ENCODE results near the gene SLAIN1. TPM values are rescaled to one million over a fixed set of nuclear protein-coding genes. Genes with fewer than 3 reads are reported as not detected.

SLAIN1 gene
- total and polyA plus RNA-seq, 2 experiments from 2014 or later: not detected

- DNase-seq: no peak
- Histone ChIP-seq H3K79me2 (ENCODE audit: insufficient read depth) (no peaks in the 10 kb centered on the region), H3K27ac (no peak overlapping the region), H4K20me1 (ENCODE audit: insufficient read depth) (no peaks in the 10 kb centered on the region), H3K36me3 (ENCODE audit: low read depth) (no peaks in the 10 kb centered on the region), H3K4me3 (no peak overlapping the region), H3K4me2 (ENCODE audit: unreplicated experiment) (no peak overlapping the region), H3K9ac (no peak overlapping the region), H3F3A (ENCODE audit: insufficient read depth) (no peaks in the 10 kb centered on the region), H3K27me3 (replicated peaks; ENCODE audit: insufficient read depth) (no peaks in the 10 kb centered on the region; the same call in none of the 2 replicates), H3K4me1 (ENCODE audit: insufficient read depth) (no peaks in the 10 kb centered on the region), H2AFZ (no peak overlapping the region), H3K9me2 (ENCODE audit: insufficient read depth) (no peaks in the 10 kb centered on the region), H3K9me3 (ENCODE audit: low read depth) (no peaks in the 10 kb centered on the region)
- 33 to 37% methylated on average over 4 of the region's 4 CpGs for WGBS, 2 experiments (ENCODE audit: low coverage in 1 of 2, low lambda C conversion rate in 2 of 2, missing lambda C conversion rate in 2 of 2)
- in situ Hi-C loops (cut with MboI): loop anchor here (25.0 kb wide), 2 partner anchors 1036 to 1211 kb away; no protein-coding TSS in a partner anchor
- TF ChIP-seq EZH2phosphoT487 (IDR thresholded peaks at IDR 0.05; ENCODE audit: insufficient read depth, low read depth) (no peak), EZH2 (IDR thresholded peaks at IDR 0.05; ENCODE audit: insufficient read depth, poor library complexity, severe bottlenecking) (no peak)
These were observed 79.2 kb downstream of the SLAIN1 start for GRCh38 chr13:77776704-77777103.

GRCh38 chr13:77779552-77780272 lies 82.2 kb downstream of the SLAIN1 start:
- H3K9me2 ChIP-seq (ENCODE audit: insufficient read depth): no peaks in the 10 kb centered on the region
- no peaks in the 10 kb centered on the region for H3K4me1 ChIP-seq (ENCODE audit: insufficient read depth)
- H3K27me3 ChIP-seq (replicated peaks; ENCODE audit: insufficient read depth): no peaks in the 10 kb centered on the region; the same call in 1 of the 2 replicates
- H3K79me2 ChIP-seq (ENCODE audit: insufficient read depth): no peaks in the 10 kb centered on the region
- H2AFZ ChIP-seq: no peak overlapping the region
- no peak overlapping the region for H3K4me2 ChIP-seq (ENCODE audit: unreplicated experiment)
- H3F3A ChIP-seq (ENCODE audit: insufficient read depth): no peaks in the 10 kb centered on the region
- WGBS, 2 experiments (ENCODE audit: low coverage in 1 of 2, low lambda C conversion rate in 2 of 2, missing lambda C conversion rate in 2 of 2): 26 to 39% methylated on average over 3 of the region's 3 CpGs
- peak; percentile 76 for DNase-seq
- H3K4me3 ChIP-seq: no peak overlapping the region
- H4K20me1 ChIP-seq (ENCODE audit: insufficient read depth): no peaks in the 10 kb centered on the region
- no peak overlapping the region for H3K9ac ChIP-seq
- in situ Hi-C loops (cut with MboI): loop anchor here (25.0 kb wide), 2 partner anchors 1033 to 1208 kb away; no protein-coding TSS in a partner anchor
- H3K9me3 ChIP-seq (ENCODE audit: low read depth): no peaks in the 10 kb centered on the region
- no peaks in the 10 kb centered on the region for H3K36me3 ChIP-seq (ENCODE audit: low read depth)
- no peak overlapping the region for H3K27ac ChIP-seq
- no peak for TF ChIP-seq EZH2phosphoT487 (IDR thresholded peaks at IDR 0.05; ENCODE audit: insufficient read depth, low read depth)
- TF ChIP-seq EZH2 (IDR thresholded peaks at IDR 0.05; ENCODE audit: insufficient read depth, poor library complexity, severe bottlenecking): no peak

- Histone ChIP-seq H3K9me3 (ENCODE audit: low read depth) (no peaks in the 10 kb centered on the region), H3K27me3 (replicated peaks; ENCODE audit: insufficient read depth) (no peaks in the 10 kb centered on the region), H3K4me3 (no peak overlapping the region), H2AFZ (no peak overlapping the region), H3K9me2 (ENCODE audit: insufficient read depth) (no peaks in the 10 kb centered on the region), H3K4me2 (ENCODE audit: unreplicated experiment) (no peak overlapping the region), H3F3A (ENCODE audit: insufficient read depth) (no peaks in the 10 kb centered on the region), H3K36me3 (ENCODE audit: low read depth) (no peaks in the 10 kb centered on the region), H4K20me1 (ENCODE audit: insufficient read depth) (no peaks in the 10 kb centered on the region), H3K9ac (no peak overlapping the region), H3K79me2 (ENCODE audit: insufficient read depth) (no peaks in the 10 kb centered on the region), H3K4me1 (ENCODE audit: insufficient read depth) (no peaks in the 10 kb centered on the region), H3K27ac (no peak overlapping the region)
- DNase-seq: no peak
- in situ Hi-C loops (cut with MboI): loop anchor here (25.0 kb wide), 2 partner anchors 1030 to 1205 kb away; no protein-coding TSS in a partner anchor
- no peak for TF ChIP-seq EZH2 (IDR thresholded peaks at IDR 0.05; ENCODE audit: insufficient read depth, poor library complexity, severe bottlenecking)
- no peak for TF ChIP-seq EZH2phosphoT487 (IDR thresholded peaks at IDR 0.05; ENCODE audit: insufficient read depth, low read depth)
These were observed 84.3 kb downstream of the SLAIN1 start for GRCh38 chr13:77781808-77782207.

GRCh38 chr13:77784515-77784914 lies 87.0 kb downstream of the SLAIN1 start:
- Histone ChIP-seq H3K4me3 (no peak overlapping the region), H3K9me2 (ENCODE audit: insufficient read depth) (no peaks in the 10 kb centered on the region), H3K36me3 (ENCODE audit: low read depth) (no peaks in the 10 kb centered on the region), H3K9me3 (ENCODE audit: low read depth) (no peaks in the 10 kb centered on the region), H3K79me2 (ENCODE audit: insufficient read depth) (no peaks in the 10 kb centered on the region), H3F3A (ENCODE audit: insufficient read depth) (no peaks in the 10 kb centered on the region), H3K4me2 (ENCODE audit: unreplicated experiment) (no peak overlapping the region), H3K9ac (no peak overlapping the region), H3K27ac (no peak overlapping the region), H2AFZ (no peak overlapping the region), H4K20me1 (ENCODE audit: insufficient read depth) (no peaks in the 10 kb centered on the region), H3K4me1 (ENCODE audit: insufficient read depth) (no peaks in the 10 kb centered on the region), H3K27me3 (replicated peaks; ENCODE audit: insufficient read depth) (no peaks in the 10 kb centered on the region)
- no peak for DNase-seq
- TF ChIP-seq EZH2phosphoT487 (IDR thresholded peaks at IDR 0.05; ENCODE audit: insufficient read depth, low read depth) (no peak), EZH2 (IDR thresholded peaks at IDR 0.05; ENCODE audit: insufficient read depth, poor library complexity, severe bottlenecking) (no peak)
- in situ Hi-C loops (cut with MboI): loop anchor here (25.0 kb wide), 2 partner anchors 1028 to 1203 kb away; no protein-coding TSS in a partner anchor
- WGBS, 2 experiments (ENCODE audit: low coverage in 1 of 2, low lambda C conversion rate in 2 of 2, missing lambda C conversion rate in 2 of 2): 67% methylated on average over 5 of the region's 5 CpGs

All from GM23248 (cell line).